ENCODE results near the gene CFAP100. TPM values are rescaled to one million over a fixed set of nuclear protein-coding genes. Genes with fewer than 3 reads are reported as not detected.

Gene CFAP100
- polyA plus RNA-seq, 1 experiment: not detected

GRCh38 chr3:126381966-126382365 lies 12.7 kb upstream of the CFAP100 start:
- Histone ChIP-seq H3K27ac (ENCODE audit: low read depth, low read length) (no peak overlapping the region), H3K4me3 (ENCODE audit: low read depth, low read length) (no peak overlapping the region), H3K9me3 (ENCODE audit: control insufficient read depth, insufficient read depth, low read length) (no peaks in the 10 kb centered on the region; the same call in 1 of the 2 replicates), H3K27me3 (ENCODE audit: control insufficient read depth, insufficient read depth, low read length) (peaks cover 18% of the 10 kb centered on the region)
- no peak for TF ChIP-seq CTCF (IDR thresholded peaks at IDR 0.05; ENCODE audit: low read depth, low read length)
- ChIA-PET CTCF (interaction anchor here (1.9 kb wide), 2 partner anchors 136 to 183 kb away, joined by 5 to 6 read pairs; no protein-coding TSS in a partner anchor), POLR2A (no interaction called here)
- DNase-seq (ENCODE audit: low read depth, low spot score): no peak

- DNase-seq (ENCODE audit: low read depth, low spot score): peak; percentile 23
- H3K4me3 ChIP-seq (ENCODE audit: low read depth, low read length): peak overlapping the region; percentile 57
- H3K27ac ChIP-seq (ENCODE audit: low read depth, low read length): no peak overlapping the region
- ChIA-PET POLR2A (interaction anchor here (0.7 kb wide), 1 partner anchor 58 kb away, joined by 3 read pairs; no protein-coding TSS in a partner anchor), CTCF (interaction anchor here (0.6 to 4.3 kb wide), 40 partner anchors 9 to 1942 kb away, joined by 3 to 45 read pairs (median 4); no protein-coding TSS in a partner anchor)
- H3K9me3 ChIP-seq (ENCODE audit: control insufficient read depth, insufficient read depth, low read length): no peaks in the 10 kb centered on the region; the same call in 1 of the 2 replicates
- peaks cover 24% of the 10 kb centered on the region for H3K27me3 ChIP-seq (ENCODE audit: control insufficient read depth, insufficient read depth, low read length)
- TF ChIP-seq CTCF (IDR thresholded peaks at IDR 0.05; ENCODE audit: low read depth, low read length): peak; percentile 91
Observed at GRCh38 chr3:126389112-126389793, 5.5 kb upstream of the CFAP100 start.

GRCh38 chr3:126389794-126390146 lies 4.9 kb upstream of the CFAP100 start:
- ChIA-PET POLR2A (interaction anchor here (0.7 kb wide), 1 partner anchor 58 kb away, joined by 3 read pairs; no protein-coding TSS in a partner anchor), CTCF (interaction anchor here (0.6 to 4.3 kb wide), 10 partner anchors 12 to 526 kb away, joined by 3 to 45 read pairs (median 3); no protein-coding TSS in a partner anchor)
- no peak overlapping the region for H3K27ac ChIP-seq (ENCODE audit: low read depth, low read length)
- DNase-seq (ENCODE audit: low read depth, low spot score): no peak
- H3K9me3 ChIP-seq (ENCODE audit: control insufficient read depth, insufficient read depth, low read length): no peaks in the 10 kb centered on the region; the same call in 1 of the 2 replicates
- TF ChIP-seq CTCF (IDR thresholded peaks at IDR 0.05; ENCODE audit: low read depth, low read length): no peak
- H3K4me3 ChIP-seq (ENCODE audit: low read depth, low read length): no peak overlapping the region
- peaks cover 26% of the 10 kb centered on the region for H3K27me3 ChIP-seq (ENCODE audit: control insufficient read depth, insufficient read depth, low read length)

GRCh38 chr3:126390201-126390600 lies 4.5 kb upstream of the CFAP100 start:
- CTCF ChIA-PET: interaction anchor here (0.6 to 4.3 kb wide), 9 partner anchors 12 to 527 kb away, joined by 3 to 45 read pairs (median 3); no protein-coding TSS in a partner anchor

More at GRCh38 chr3:126390201-126390600, 4.5 kb upstream of the CFAP100 start:
- TF ChIP-seq CTCF (IDR thresholded peaks at IDR 0.05; ENCODE audit: low read depth, low read length): no peak
- DNase-seq (ENCODE audit: low read depth, low spot score): no peak
- H3K27me3 ChIP-seq (ENCODE audit: control insufficient read depth, insufficient read depth, low read length): peaks cover 29% of the 10 kb centered on the region
- POLR2A ChIA-PET: no interaction called here
- no peak overlapping the region for H3K27ac ChIP-seq (ENCODE audit: low read depth, low read length)
- H3K4me3 ChIP-seq (ENCODE audit: low read depth, low read length): no peak overlapping the region
- no peaks in the 10 kb centered on the region; the same call in 1 of the 2 replicates for H3K9me3 ChIP-seq (ENCODE audit: control insufficient read depth, insufficient read depth, low read length)

Data from AG04450 (cell line).